22Rv1 (cell line): Measurements from ENCODE around the gene C11orf86.

Experiments used
- ZFX ChIP-seq: fragments of 450-650 bp; IDR thresholded peaks from 2 replicates; pipeline ENCODE4 v1.6.1; 2017; ENCODE audit warnings: antibody characterized with exemption, borderline replicate concordance
- TF ChIP-seq, protein P1 (sequence below): fragments of 450-650 bp; IDR thresholded peaks from 2 replicates; pipeline ENCODE4 v1.5.1; 2017; ENCODE audit warnings: mild to moderate bottlenecking

- TF ChIP-seq, protein P1, sequence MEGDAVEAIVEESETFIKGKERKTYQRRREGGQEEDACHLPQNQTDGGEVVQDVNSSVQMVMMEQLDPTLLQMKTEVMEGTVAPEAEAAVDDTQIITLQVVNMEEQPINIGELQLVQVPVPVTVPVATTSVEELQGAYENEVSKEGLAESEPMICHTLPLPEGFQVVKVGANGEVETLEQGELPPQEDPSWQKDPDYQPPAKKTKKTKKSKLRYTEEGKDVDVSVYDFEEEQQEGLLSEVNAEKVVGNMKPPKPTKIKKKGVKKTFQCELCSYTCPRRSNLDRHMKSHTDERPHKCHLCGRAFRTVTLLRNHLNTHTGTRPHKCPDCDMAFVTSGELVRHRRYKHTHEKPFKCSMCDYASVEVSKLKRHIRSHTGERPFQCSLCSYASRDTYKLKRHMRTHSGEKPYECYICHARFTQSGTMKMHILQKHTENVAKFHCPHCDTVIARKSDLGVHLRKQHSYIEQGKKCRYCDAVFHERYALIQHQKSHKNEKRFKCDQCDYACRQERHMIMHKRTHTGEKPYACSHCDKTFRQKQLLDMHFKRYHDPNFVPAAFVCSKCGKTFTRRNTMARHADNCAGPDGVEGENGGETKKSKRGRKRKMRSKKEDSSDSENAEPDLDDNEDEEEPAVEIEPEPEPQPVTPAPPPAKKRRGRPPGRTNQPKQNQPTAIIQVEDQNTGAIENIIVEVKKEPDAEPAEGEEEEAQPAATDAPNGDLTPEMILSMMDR, result peak; percentile 57
- no peak for TF ChIP-seq ZFX
Measured at GRCh38 chr11:66976028-66976467, 944 bp downstream of the C11orf86 start.
